ENCODE measurements around the gene TEX2.
"Not testable (repeated sequence)": the region's sequence is repeated elsewhere in the genome, so short reads cannot be mapped to it uniquely, and the experiment has no call there.

The TEX2 gene

GRCh38 chr17:64247836-64248235 lies 15.2 kb downstream of the TEX2 start:
- no peak overlapping the region for H3K27ac ChIP-seq (ENCODE audit: low read depth, low read length)
- no peaks in the 10 kb centered on the region for H3K9me3 ChIP-seq (ENCODE audit: low read length)
- H3K27me3 ChIP-seq (ENCODE audit: control insufficient read depth in 1 of 2, insufficient read depth in 2 of 2, low read length in 2 of 2): no peaks in the 10 kb centered on the region
- no peaks in the 10 kb centered on the region for H3K36me3 ChIP-seq (ENCODE audit: insufficient read depth, low read length)
- no peak overlapping the region for H3K4me3 ChIP-seq (ENCODE audit: low read depth in 1 of 2, low read length in 2 of 2)
- H3K9ac ChIP-seq (ENCODE audit: low read length): no peak overlapping the region
- peaks cover 19% of the 10 kb centered on the region for H3K4me1 ChIP-seq (ENCODE audit: insufficient read depth, low read length)

GRCh38 chr17:64245218-64246145 lies 17.6 kb downstream of the TEX2 start:
- no peaks in the 10 kb centered on the region for H3K36me3 ChIP-seq (ENCODE audit: insufficient read depth, low read length)
- H3K9me3 ChIP-seq (ENCODE audit: low read length): no peaks in the 10 kb centered on the region
- H3K4me3 ChIP-seq (ENCODE audit: low read depth in 1 of 2, low read length in 2 of 2): no peak overlapping the region
- peaks cover 35% of the 10 kb centered on the region for H3K4me1 ChIP-seq (ENCODE audit: insufficient read depth, low read length)
- no peak overlapping the region for H3K9ac ChIP-seq (ENCODE audit: low read length)
- H3K27me3 ChIP-seq (ENCODE audit: control insufficient read depth in 1 of 2, insufficient read depth in 2 of 2, low read length in 2 of 2): no peaks in the 10 kb centered on the region
- H3K27ac ChIP-seq (ENCODE audit: low read depth, low read length): no peak overlapping the region

DNA sequence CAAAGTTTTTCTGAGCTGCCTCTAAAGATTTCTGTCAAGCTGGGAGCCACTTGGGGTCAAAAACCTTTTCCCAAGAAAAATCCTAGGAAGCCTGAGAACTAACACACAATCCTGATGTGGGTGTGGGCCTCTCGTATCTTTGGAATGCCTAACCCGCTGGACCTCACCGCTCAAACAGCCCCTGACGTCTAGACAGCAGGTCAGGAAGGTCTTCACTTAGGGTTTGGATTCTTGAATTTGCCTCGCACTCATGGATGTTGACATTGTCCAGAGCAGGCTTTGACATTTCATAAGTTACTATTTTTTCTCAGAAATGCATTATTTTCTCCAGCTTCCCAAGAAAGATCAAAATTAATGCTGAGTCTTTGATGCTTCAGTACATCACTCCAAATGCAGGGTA lies 18.9 kb downstream of the TEX2 start:
- no peaks in the 10 kb centered on the region for H3K36me3 ChIP-seq (ENCODE audit: insufficient read depth, low read length)
- H3K9me3 ChIP-seq (ENCODE audit: low read length): no peaks in the 10 kb centered on the region
- H3K27ac ChIP-seq (ENCODE audit: low read depth, low read length): no peak overlapping the region
- peaks cover 35% of the 10 kb centered on the region for H3K4me1 ChIP-seq (ENCODE audit: insufficient read depth, low read length)
- H3K4me3 ChIP-seq (ENCODE audit: low read depth in 1 of 2, low read length in 2 of 2): no peak overlapping the region
- H3K9ac ChIP-seq (ENCODE audit: low read length): no peak overlapping the region
- H3K27me3 ChIP-seq (ENCODE audit: control insufficient read depth in 1 of 2, insufficient read depth in 2 of 2, low read length in 2 of 2): no peaks in the 10 kb centered on the region

DNA sequence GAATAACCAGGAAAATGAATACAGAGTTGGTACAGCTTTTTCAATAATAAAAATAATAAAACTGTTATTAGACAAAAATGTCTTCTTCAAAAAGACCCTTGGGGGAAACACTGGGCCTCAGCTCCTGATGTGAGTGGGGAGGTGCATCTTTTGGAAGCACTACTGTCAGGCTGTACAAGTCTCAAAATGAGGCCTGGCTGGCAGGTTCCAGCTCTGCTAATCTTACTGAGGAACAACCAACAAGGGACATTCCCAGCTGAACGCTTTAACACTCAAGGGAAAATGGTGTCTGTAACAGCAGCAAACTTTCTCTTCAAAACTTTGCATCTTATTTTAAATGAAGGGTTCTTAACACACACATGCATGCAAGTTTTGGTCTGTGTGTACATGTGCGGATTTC lies 19.7 kb downstream of the TEX2 start:
- Histone ChIP-seq H3K4me1 (ENCODE audit: insufficient read depth, low read length) (peaks cover 35% of the 10 kb centered on the region), H3K36me3 (ENCODE audit: insufficient read depth, low read length) (no peaks in the 10 kb centered on the region), H3K27me3 (ENCODE audit: control insufficient read depth in 1 of 2, insufficient read depth in 2 of 2, low read length in 2 of 2) (no peaks in the 10 kb centered on the region), H3K4me3 (ENCODE audit: low read depth in 1 of 2, low read length in 2 of 2) (no peak overlapping the region), H3K9me3 (ENCODE audit: low read length) (no peaks in the 10 kb centered on the region), H3K27ac (ENCODE audit: low read depth, low read length) (no peak overlapping the region), H3K9ac (ENCODE audit: low read length) (no peak overlapping the region)

- no peak overlapping the region for H3K9ac ChIP-seq (ENCODE audit: low read length)
- H3K36me3 ChIP-seq (ENCODE audit: insufficient read depth, low read length): no peaks in the 10 kb centered on the region
- no peaks in the 10 kb centered on the region for H3K9me3 ChIP-seq (ENCODE audit: low read length)
- no peaks in the 10 kb centered on the region for H3K27me3 ChIP-seq (ENCODE audit: control insufficient read depth in 1 of 2, insufficient read depth in 2 of 2, low read length in 2 of 2)
- peaks cover 35% of the 10 kb centered on the region for H3K4me1 ChIP-seq (ENCODE audit: insufficient read depth, low read length)
- H3K27ac ChIP-seq (ENCODE audit: low read depth, low read length): no peak overlapping the region
- H3K4me3 ChIP-seq (ENCODE audit: low read depth in 1 of 2, low read length in 2 of 2): no peak overlapping the region
Observed at GRCh38 chr17:64242633-64243032, 20.4 kb downstream of the TEX2 start.

DNA sequence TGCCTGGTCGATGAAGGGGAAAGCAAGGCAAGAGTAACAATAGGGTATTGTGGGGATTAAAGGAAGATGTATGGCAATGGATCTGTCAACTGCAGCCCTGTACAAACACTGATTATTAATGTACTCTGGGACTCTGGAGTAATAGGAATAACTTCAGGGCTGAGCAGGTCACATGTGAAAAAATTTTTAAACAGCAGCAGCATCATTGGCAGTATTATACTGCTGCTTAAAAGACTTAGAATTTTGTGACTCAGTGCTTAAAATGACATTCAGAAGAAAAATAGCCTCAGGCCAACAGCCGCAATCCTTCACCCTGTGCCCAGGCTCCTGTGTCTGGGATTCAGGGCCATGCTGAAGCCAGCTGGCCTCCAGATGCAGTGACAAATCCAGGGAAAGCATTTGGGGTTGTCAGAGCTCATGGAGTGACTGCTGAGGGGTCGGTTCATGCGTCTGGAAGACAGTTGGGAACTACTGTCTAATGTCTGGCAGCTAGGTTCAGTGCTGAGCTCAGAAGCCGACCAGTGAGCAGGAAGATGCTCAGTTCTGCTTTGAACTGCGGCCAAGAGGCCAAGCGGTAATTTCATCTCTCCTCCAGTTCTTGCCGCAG lies 22.2 kb downstream of the TEX2 start:
- no peak overlapping the region for H3K9ac ChIP-seq (ENCODE audit: low read length)
- no peaks in the 10 kb centered on the region for H3K27me3 ChIP-seq (ENCODE audit: control insufficient read depth in 1 of 2, insufficient read depth in 2 of 2, low read length in 2 of 2)
- peak overlapping the region; percentile 47 for H3K27ac ChIP-seq (ENCODE audit: low read depth, low read length)
- H3K9me3 ChIP-seq (ENCODE audit: low read length): no peaks in the 10 kb centered on the region
- H3K4me3 ChIP-seq (ENCODE audit: low read depth in 1 of 2, low read length in 2 of 2): peak overlapping the region in 1 of 2 donors; percentile 19
- peaks cover 34% of the 10 kb centered on the region for H3K4me1 ChIP-seq (ENCODE audit: insufficient read depth, low read length)
- no peaks in the 10 kb centered on the region for H3K36me3 ChIP-seq (ENCODE audit: insufficient read depth, low read length)

DNA sequence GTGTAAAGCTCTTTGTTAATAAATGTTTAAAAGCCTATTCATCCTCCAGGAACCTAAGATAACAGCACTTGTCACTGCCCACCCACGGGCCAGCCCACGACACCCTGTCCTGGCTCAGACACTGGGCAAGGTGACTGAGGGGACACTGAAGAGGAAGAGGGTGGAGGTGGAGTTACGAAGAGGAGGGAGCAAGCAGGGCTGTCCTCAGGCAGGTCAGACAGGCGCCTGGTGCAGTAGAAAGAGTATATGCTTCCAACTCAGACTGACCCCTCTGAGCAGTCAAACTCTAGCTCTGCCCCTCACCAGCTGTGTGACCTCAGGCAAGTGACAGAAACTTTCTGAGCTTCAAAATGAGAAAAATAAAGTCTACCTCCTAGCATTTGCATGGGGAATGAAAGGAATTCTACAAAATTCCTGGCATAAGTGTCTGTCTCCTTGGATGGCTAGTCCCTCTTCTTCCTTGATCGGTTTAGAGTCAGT lies 22.8 kb downstream of the TEX2 start:
- Histone ChIP-seq H3K4me1 (ENCODE audit: insufficient read depth, low read length) (peaks cover 31% of the 10 kb centered on the region), H3K36me3 (ENCODE audit: insufficient read depth, low read length) (no peaks in the 10 kb centered on the region), H3K9ac (ENCODE audit: low read length) (no peak overlapping the region), H3K27ac (ENCODE audit: low read depth, low read length) (peak overlapping the region; percentile 47), H3K4me3 (ENCODE audit: low read depth in 1 of 2, low read length in 2 of 2) (no peak overlapping the region), H3K9me3 (ENCODE audit: low read length) (no peaks in the 10 kb centered on the region), H3K27me3 (ENCODE audit: control insufficient read depth in 1 of 2, insufficient read depth in 2 of 2, low read length in 2 of 2) (no peaks in the 10 kb centered on the region)

- not testable (repeated sequence) for H3K27me3 ChIP-seq (ENCODE audit: control insufficient read depth in 1 of 2, insufficient read depth in 2 of 2, low read length in 2 of 2); H3K4me3 ChIP-seq (ENCODE audit: low read depth in 1 of 2, low read length in 2 of 2); H3K9me3 ChIP-seq (ENCODE audit: low read length); H3K27ac ChIP-seq (ENCODE audit: low read depth, low read length); H3K36me3 ChIP-seq (ENCODE audit: insufficient read depth, low read length); H3K9ac ChIP-seq (ENCODE audit: low read length)
- H3K4me1 ChIP-seq (ENCODE audit: insufficient read depth, low read length): peaks cover 24% of the 10 kb centered on the region
Observed at GRCh38 chr17:64238449-64238848, 24.6 kb downstream of the TEX2 start.

GRCh38 chr17:64236827-64237403 lies 26.1 kb downstream of the TEX2 start:
- Histone ChIP-seq H3K9ac (ENCODE audit: low read length) (no peak overlapping the region), H3K27ac (ENCODE audit: low read depth, low read length) (no peak overlapping the region), H3K4me3 (ENCODE audit: low read depth in 1 of 2, low read length in 2 of 2) (no peak overlapping the region), H3K9me3 (ENCODE audit: low read length) (no peaks in the 10 kb centered on the region), H3K4me1 (ENCODE audit: insufficient read depth, low read length) (peaks cover 22% of the 10 kb centered on the region), H3K36me3 (ENCODE audit: insufficient read depth, low read length) (no peaks in the 10 kb centered on the region), H3K27me3 (ENCODE audit: control insufficient read depth in 1 of 2, insufficient read depth in 2 of 2, low read length in 2 of 2) (no peaks in the 10 kb centered on the region)

GRCh38 chr17:64234961-64235360 lies 28.1 kb downstream of the TEX2 start:
- no peaks in the 10 kb centered on the region for H3K27me3 ChIP-seq (ENCODE audit: control insufficient read depth in 1 of 2, insufficient read depth in 2 of 2, low read length in 2 of 2)
- no peak overlapping the region for H3K27ac ChIP-seq (ENCODE audit: low read depth, low read length)
- no peaks in the 10 kb centered on the region for H3K36me3 ChIP-seq (ENCODE audit: insufficient read depth, low read length)
- H3K9ac ChIP-seq (ENCODE audit: low read length): no peak overlapping the region
- H3K4me1 ChIP-seq (ENCODE audit: insufficient read depth, low read length): peaks cover 18% of the 10 kb centered on the region
- no peak overlapping the region for H3K4me3 ChIP-seq (ENCODE audit: low read depth in 1 of 2, low read length in 2 of 2)
- H3K9me3 ChIP-seq (ENCODE audit: low read length): no peaks in the 10 kb centered on the region

DNA sequence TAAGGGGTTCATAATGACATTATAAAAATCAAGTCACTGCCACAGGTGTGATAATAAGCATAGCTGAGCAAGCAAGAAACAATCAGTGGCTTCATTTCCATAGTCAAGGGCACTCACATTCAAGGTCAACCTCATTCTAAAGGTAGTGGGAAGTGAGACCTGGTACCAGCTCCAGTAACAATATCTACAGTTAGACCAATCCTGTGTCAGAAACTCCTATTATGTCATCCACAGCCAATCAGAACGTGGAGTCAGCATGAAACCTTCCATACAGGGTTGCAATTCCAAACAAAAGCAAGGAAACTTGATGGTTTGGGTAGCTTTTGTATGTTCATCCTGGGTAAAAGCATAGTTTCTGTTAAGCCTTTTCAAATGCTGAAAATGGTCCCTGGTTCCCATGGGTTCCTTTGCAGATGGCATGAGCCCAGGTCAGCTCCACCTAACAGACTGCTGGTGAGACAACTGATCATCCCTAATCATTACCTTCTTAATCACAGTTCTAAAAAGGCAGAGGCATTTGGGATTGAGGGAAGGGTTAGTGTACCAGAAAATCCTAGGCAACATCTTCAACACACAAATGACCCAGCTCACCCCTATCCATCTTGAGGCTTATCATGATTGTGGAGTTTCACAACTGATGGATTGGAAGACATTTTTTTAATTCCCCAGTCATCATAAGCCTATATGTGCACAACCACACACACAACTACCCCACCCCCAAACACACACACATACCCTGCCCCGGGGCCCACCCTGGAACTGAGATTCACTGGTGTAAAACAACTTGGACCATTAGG lies 30.4 kb downstream of the TEX2 start:
- Histone ChIP-seq H3K27me3 (ENCODE audit: control insufficient read depth in 1 of 2, insufficient read depth in 2 of 2, low read length in 2 of 2) (no peaks in the 10 kb centered on the region), H3K27ac (ENCODE audit: low read depth, low read length) (no peak overlapping the region), H3K36me3 (ENCODE audit: insufficient read depth, low read length) (no peaks in the 10 kb centered on the region), H3K9ac (ENCODE audit: low read length) (no peak overlapping the region), H3K9me3 (ENCODE audit: low read length) (no peaks in the 10 kb centered on the region), H3K4me3 (ENCODE audit: low read depth in 1 of 2, low read length in 2 of 2) (no peak overlapping the region), H3K4me1 (ENCODE audit: insufficient read depth, low read length) (peaks cover 15% of the 10 kb centered on the region)
